RWPE2 (cell line): ENCODE data around the gene GPR146.

Experiments used
- ATAC-seq: fragments of 200-7000 bp; cut with Tn5 transposase; 3 replicates; pipeline ENCODE4 v1.9.1; 2021; ENCODE audit warnings: low read depth
- DNase-seq: peaks from one replicate; pipeline ENCODE4 v3.0.0-alpha.2; 2020; ENCODE audit warnings: low spot score
- H3K27ac ChIP-seq: fragments of 450-650 bp; 2 replicates; pipeline ENCODE4 v1.5.1; 2017; ENCODE audit warnings: mild to moderate bottlenecking; ENCODE audit not compliant: poor library complexity, severe bottlenecking
- H3K27me3 ChIP-seq: fragments of 250-450 bp; sonication (Bioruptor Pico); 2 replicates; pipeline ENCODE4 v1.5.1; 2021; ENCODE audit warnings: mild to moderate bottlenecking, moderate library complexity; ENCODE audit not compliant: insufficient read depth, poor library complexity, severe bottlenecking
- H3K36me3 ChIP-seq: fragments of 250-450 bp; sonication (Bioruptor Pico); 2 replicates; pipeline ENCODE4 v1.5.1; 2020; ENCODE audit warnings: low read depth, mild to moderate bottlenecking, moderate library complexity
- H3K4me1 ChIP-seq: fragments of 250-450 bp; sonication (Bioruptor Pico); 2 replicates; pipeline ENCODE4 v1.5.1; 2021; ENCODE audit warnings: mild to moderate bottlenecking, moderate library complexity; ENCODE audit not compliant: insufficient read depth, poor library complexity, severe bottlenecking
- H3K4me3 ChIP-seq: fragments of 250-450 bp; sonication (Bioruptor Pico); 2 replicates; pipeline ENCODE4 v1.5.1; 2021; ENCODE audit warnings: mild to moderate bottlenecking, moderate library complexity; ENCODE audit not compliant: severe bottlenecking
- H3K9me3 ChIP-seq: fragments of 250-450 bp; sonication (Bioruptor Pico); 2 replicates; pipeline ENCODE4 v1.5.1; 2021; ENCODE audit warnings: mild to moderate bottlenecking, moderate library complexity; ENCODE audit not compliant: severe bottlenecking
- CTCF ChIP-seq: fragments of 450-650 bp; IDR thresholded peaks from one replicate; pipeline ENCODE4 v1.5.1; 2017; ENCODE audit warnings: mild to moderate bottlenecking, moderate library complexity; ENCODE audit not compliant: poor library complexity, severe bottlenecking

The GPR146 gene

DNA sequence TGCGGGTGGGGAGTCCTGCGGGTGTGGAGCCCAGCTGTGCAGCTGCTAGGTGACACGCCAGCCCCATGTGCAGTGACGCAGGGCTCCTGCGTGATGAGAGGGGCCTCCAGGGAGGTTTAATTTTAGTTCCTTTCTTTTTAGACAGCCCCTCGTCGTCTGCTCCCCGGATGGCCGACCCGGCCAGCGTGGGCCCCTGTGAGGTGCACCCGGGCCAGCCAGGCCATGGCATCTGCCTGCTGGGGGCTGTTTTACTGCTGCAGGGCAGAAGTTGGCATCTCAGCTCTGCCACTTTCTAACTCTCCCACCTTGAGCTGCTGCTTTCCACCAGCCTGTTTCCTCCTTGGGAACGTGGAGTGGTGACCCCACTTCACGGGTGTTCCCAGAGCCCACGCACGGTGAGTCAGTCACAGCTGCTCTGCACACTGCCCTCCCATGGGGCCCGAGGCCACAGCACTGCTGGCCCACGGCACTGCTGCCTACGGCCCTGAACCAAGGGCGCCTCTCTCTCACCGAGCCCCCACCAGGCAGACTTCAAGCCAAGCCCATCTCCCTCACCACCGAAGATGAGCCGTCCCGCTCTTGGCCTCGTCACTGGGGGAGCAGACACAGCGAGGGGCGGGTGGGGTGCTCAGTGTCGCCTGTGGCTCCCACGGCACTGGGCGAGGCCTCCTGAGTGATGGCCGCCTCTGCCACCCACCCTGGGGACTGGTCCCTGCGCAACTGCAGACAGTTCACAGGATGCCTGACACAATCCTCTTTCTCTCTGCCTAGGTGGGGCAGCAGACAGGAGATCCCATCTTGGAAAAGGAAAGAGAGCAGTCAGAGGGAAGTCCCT, 40.1 kb upstream of the GPR146 start:
- no peak for DNase-seq
- Histone ChIP-seq H3K36me3 (peaks cover 8% of the 10 kb centered on the region), H3K27me3 (no peaks in the 10 kb centered on the region), H3K27ac (no peak overlapping the region), H3K9me3 (no peaks in the 10 kb centered on the region), H3K4me1 (no peaks in the 10 kb centered on the region), H3K4me3 (no peak overlapping the region)
- no peak for ATAC-seq
- no peak for TF ChIP-seq CTCF

DNA sequence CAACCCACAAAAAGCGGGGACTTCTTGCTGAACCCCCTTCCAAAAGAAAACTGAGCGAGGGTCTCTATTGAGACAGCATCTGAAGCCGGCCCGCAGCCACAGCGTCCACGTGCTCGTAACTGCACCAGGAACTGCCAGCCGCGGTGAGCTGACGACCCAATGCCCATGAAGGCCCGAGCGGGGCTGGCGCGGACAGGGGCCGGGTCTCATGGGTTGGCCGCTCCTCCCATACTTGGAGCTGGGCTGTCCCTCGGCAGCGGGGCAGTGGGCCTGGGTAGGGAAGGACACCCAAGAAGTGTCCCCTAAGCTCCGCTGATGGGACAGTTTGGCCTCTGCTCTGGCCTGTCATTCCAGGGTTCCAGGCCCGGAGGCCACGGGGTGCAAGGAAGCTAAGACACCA, 39.0 kb upstream of the GPR146 start:
- no peak for TF ChIP-seq CTCF
- H3K9me3 ChIP-seq = no peaks in the 10 kb centered on the region
- H3K27me3 ChIP-seq = no peaks in the 10 kb centered on the region
- no peaks in the 10 kb centered on the region for H3K4me1 ChIP-seq
- H3K4me3 ChIP-seq = no peak overlapping the region
- no peak for DNase-seq
- no peak for ATAC-seq
- no peak overlapping the region for H3K27ac ChIP-seq
- H3K36me3 ChIP-seq = peaks cover 13% of the 10 kb centered on the region; the same call in 1 of the 2 replicates

DNA sequence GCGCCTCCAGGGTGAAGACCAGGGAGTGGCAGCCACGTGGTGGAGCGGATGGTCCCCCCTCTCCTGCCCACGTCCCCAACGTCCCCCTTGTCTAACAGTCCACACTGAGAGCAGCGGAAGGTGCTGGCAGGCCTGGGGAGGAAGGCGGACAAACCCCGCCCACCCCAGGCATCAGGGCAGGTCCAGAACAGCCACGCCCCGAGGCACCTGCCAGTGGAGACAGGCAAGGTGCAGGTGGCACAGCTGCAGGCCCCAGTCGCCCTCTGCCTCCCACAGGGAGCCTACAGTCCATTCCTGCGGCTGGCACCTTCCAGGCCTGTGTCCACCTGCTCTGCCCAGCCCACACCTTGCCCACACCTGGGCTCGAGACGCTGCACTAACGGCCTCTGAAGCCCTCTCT, 36.4 kb upstream of the GPR146 start:
- Histone ChIP-seq H3K27ac (no peak overlapping the region), H3K27me3 (no peaks in the 10 kb centered on the region), H3K36me3 (peaks cover 13% of the 10 kb centered on the region; the same call in 1 of the 2 replicates), H3K4me3 (no peak overlapping the region), H3K4me1 (no peaks in the 10 kb centered on the region), H3K9me3 (no peaks in the 10 kb centered on the region)
- DNase-seq (no peak), ATAC-seq (peak; percentile 12; the same call in 1 of the 3 replicates)
- TF ChIP-seq CTCF = no peak

GRCh38 chr7:1008733-1009363, 35.5 kb upstream of the GPR146 start:
- no peaks in the 10 kb centered on the region for H3K4me1 ChIP-seq
- no peak overlapping the region for H3K27ac ChIP-seq
- H3K9me3 ChIP-seq = no peaks in the 10 kb centered on the region

More at GRCh38 chr7:1008733-1009363, 35.5 kb upstream of the GPR146 start:
- ATAC-seq (no peak), DNase-seq (no peak)
- TF ChIP-seq CTCF = no peak
- Histone ChIP-seq H3K36me3 (peaks cover 13% of the 10 kb centered on the region; the same call in 1 of the 2 replicates), H3K4me3 (no peak overlapping the region), H3K27me3 (no peaks in the 10 kb centered on the region)
